Activated T-helper 17 cell treated with anti-CD3 and anti-CD28 coated beads, Interleukin-2, amount 50 U/mL, for 72 hours (primary cell): ENCODE data around the gene PSTK. TPM values are rescaled to one million over a fixed set of nuclear protein-coding genes. Genes with fewer than 3 reads are reported as not detected.

ENCODE experiments used
- ATAC-seq: fragments of 150-1000 bp; cut with Tn5 transposase; replicated peaks from 2 replicates; pipeline ENCODE4 v1.10.0; 2021; ENCODE audit warnings: mild to moderate bottlenecking, moderate library complexity
- H3K27ac Mint-ChIP-seq: one replicate; pipeline ENCODE4 v1.8.0; 2022; ENCODE audit warnings: mixed read lengths
- H3K27me3 Mint-ChIP-seq: one replicate; pipeline ENCODE4 v1.8.0; 2022; ENCODE audit warnings: mixed read lengths
- H3K36me3 Mint-ChIP-seq: one replicate; pipeline ENCODE4 v1.8.0; 2022; ENCODE audit warnings: low read depth, mild to moderate bottlenecking, mixed read lengths
- H3K4me1 Mint-ChIP-seq: one replicate; pipeline ENCODE4 v1.8.0; 2022; ENCODE audit warnings: mixed read lengths
- H3K4me3 Mint-ChIP-seq: one replicate; pipeline ENCODE4 v1.8.0; 2022; ENCODE audit warnings: mild to moderate bottlenecking, mixed read lengths
- H3K9me3 Mint-ChIP-seq: one replicate; pipeline ENCODE4 v1.8.0; 2022; ENCODE audit warnings: mixed read lengths
- total RNA-seq, 2 donors: library from RNA; stranded (reverse); gene quantifications; one replicate each; pipeline ENCODE4 v1.2.3, GENCODE V29; 2022

PSTK gene
- total RNA-seq, 2 donors from 2014 or later: 2.8 to 5.0 TPM

DNA sequence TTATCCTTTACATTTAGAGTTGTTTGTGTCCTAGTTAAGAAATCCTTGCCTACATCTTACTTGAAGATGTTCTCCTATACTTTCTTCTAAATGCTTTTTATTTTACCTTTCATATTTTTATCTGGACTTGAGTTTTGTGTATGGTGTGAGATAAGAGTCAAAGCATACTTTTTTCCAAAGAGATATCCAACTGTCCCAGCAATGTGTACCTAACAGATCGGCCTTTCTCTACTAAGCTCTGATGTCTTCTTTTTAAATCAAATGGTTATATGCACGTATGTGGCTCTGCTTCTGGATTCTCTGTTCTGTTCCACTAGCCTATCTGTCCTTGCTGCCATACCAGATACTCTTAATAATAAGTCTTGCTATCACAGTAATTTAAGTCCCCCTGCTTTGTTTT lies 21.2 kb downstream of the PSTK start:
- peaks cover 26% of the 10 kb centered on the region for H3K4me1 Mint-ChIP-seq
- peak overlapping the region; percentile 56 for H3K27ac Mint-ChIP-seq
- peak overlapping the region; percentile 1 for H3K4me3 Mint-ChIP-seq
- ATAC-seq: no peak
- H3K27me3 Mint-ChIP-seq: no peaks in the 10 kb centered on the region
- no peaks in the 10 kb centered on the region for H3K9me3 Mint-ChIP-seq
- peaks cover 54% of the 10 kb centered on the region for H3K36me3 Mint-ChIP-seq

DNA sequence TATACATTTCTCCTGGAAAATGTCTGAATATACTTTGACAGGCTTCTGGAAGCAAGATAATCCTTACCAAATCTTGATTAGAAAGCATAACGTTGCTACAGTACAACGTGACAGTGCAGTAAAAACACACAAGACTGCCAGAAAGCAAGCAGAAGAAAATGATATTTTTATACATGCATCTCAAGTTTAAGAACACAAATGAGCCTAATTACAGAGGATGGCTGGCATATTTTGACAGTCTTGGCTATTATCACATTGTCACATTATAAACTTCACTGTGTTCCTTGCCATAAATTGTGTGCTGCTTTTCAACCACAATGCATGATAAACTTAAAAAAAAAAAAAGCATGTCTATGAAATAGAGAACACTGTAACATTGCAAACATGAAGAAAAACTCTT lies 24.1 kb downstream of the PSTK start:
- no peak overlapping the region for H3K27ac Mint-ChIP-seq
- no peak for ATAC-seq
- H3K4me3 Mint-ChIP-seq: no peak overlapping the region
- peaks cover 34% of the 10 kb centered on the region for H3K4me1 Mint-ChIP-seq
- H3K27me3 Mint-ChIP-seq: no peaks in the 10 kb centered on the region
- no peaks in the 10 kb centered on the region for H3K9me3 Mint-ChIP-seq
- peaks cover 44% of the 10 kb centered on the region for H3K36me3 Mint-ChIP-seq

DNA sequence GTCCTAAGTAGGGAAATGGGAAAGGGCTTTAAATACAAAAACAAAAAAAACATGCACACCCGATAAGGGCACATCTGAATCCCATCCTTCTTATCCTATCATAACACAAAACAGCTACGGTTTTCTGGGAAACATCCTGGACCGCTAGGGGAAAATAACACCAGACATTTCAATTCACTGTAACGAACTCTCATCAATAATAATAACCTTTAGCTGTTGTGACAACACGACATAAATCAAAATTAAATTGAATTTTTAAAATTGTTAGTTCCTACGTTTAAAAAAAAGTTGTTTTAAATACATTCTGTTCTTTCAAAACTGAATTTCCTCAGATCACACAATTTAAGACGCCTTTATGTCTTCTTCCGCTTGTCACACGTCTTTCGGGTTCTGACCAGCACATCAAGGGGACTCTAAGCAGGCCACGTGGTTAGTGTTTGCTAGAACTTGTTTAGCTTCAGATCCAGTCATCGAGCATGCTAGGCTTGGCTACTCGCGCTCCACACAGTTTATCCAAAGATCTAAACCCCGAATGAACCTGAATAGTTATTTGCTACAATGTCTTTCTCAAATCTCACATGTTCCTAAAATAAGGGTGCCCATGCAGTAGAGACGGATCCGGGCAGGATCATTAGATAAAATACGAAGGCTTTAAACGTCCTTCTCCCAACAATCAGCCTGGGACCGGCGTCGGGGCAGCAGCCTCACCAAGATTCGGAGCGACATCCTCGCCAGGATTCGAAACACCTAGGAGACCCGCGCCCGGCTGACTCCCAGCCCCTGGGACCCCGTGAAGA lies 27.6 kb downstream of the PSTK start:
- Mint-ChIP-seq H3K9me3 (no peaks in the 10 kb centered on the region), H3K4me1 (peaks cover 22% of the 10 kb centered on the region), H3K36me3 (peaks cover 32% of the 10 kb centered on the region), H3K4me3 (peak overlapping the region; percentile 90), H3K27me3 (no peaks in the 10 kb centered on the region), H3K27ac (peak overlapping the region; percentile 95)
- ATAC-seq: peak; percentile 57

DNA sequence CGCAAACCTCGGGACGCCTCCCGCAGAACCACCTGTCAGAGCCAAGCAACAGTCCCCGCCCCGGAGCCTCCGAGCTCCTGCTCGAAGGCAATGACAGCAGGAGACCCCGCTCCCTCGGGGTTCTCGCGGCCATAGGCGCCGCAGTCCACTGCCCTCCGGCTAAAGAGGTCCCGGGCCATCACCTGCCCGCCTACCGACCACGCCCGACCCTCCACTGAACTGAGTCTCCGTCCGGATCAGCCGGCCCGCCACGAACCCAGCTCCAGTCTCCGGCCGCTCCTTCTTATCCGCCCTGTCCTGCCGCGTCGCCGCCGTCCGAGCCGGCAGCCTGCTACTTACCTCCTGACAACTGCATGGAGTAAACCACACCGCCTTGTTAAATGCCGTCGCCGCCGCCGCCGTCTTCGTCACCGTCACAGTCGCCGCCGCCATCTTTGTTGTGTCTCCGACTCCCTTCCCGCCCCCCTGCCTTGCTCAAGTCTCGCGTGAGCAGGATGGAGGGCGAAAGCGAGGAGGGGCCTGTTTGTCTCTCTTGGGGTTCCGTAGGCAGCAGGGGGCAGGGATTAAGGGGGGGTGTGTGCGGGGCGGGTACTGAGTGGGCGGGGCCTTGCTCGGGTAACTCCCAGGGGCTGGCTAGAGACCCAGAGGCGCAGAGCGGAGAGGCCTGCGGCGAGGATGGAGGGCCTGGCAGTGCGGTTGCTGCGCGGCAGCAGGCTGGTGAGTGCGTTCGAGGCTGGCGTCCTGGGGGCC lies 28.3 kb downstream of the PSTK start, which contains the start of the genes ACADSB and IKZF5:
Gene ACADSB, plus strand, starts transcription at position 652 of the 750 bp plus-strand sequence. Its CDS starts 24 bp downstream, at position 676.
Gene IKZF5, minus strand, starts transcription at position 441 of the 750 bp plus-strand sequence. CDS start 10,170 bp downstream, outside the sequence.
- H3K4me1 Mint-ChIP-seq: peaks cover 22% of the 10 kb centered on the region
- peak within 1 kb of the TSS; percentile 95 for H3K27ac Mint-ChIP-seq
- H3K27me3 Mint-ChIP-seq: no peaks in the 10 kb centered on the region
- peak within 1 kb of the TSS; percentile 90 for H3K4me3 Mint-ChIP-seq
- ATAC-seq: peak; percentile 92
- no peaks in the 10 kb centered on the region for H3K9me3 Mint-ChIP-seq
- peaks cover 32% of the 10 kb centered on the region for H3K36me3 Mint-ChIP-seq

DNA sequence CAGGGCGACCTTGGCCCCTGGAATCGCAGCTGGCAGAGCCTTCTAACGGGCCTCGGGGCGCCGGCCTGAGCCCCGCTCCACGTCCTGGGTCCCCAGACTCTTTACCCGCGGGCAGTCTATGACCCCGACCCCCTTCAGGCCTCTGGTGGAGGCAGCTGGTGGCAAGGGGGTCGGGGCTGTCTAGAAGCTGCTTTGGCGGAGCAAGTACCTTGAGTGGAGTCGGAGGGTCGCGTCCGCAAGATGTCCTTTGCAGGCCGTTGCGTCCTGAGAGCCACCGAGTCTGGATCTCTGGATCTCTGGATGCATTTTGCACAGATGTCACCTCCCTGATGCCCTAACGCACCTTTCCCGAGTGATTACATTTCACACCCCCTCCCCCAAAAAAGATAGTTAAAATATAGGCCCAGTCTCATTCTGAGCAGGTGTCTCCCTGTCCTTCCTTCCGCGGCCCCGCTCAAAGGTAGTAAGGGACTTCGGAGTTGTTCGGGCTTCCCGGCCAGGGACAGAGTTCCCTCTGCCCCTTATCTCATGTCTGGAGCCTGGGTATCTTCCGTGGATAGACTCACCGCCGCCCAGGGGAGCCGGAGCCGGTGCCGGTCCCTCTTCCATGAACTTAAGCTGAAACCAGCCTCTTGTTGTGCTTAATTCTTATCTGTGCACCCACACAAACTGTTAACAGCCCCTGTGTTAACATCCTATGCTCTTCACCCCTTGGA lies 29.1 kb downstream of the PSTK start:
- H3K4me3 Mint-ChIP-seq: peak overlapping the region; percentile 90
- H3K27me3 Mint-ChIP-seq: no peaks in the 10 kb centered on the region
- peaks cover 22% of the 10 kb centered on the region for H3K4me1 Mint-ChIP-seq
- no peaks in the 10 kb centered on the region for H3K9me3 Mint-ChIP-seq
- peak overlapping the region; percentile 95 for H3K27ac Mint-ChIP-seq
- peak; percentile 4 for ATAC-seq
- H3K36me3 Mint-ChIP-seq: peaks cover 32% of the 10 kb centered on the region

DNA sequence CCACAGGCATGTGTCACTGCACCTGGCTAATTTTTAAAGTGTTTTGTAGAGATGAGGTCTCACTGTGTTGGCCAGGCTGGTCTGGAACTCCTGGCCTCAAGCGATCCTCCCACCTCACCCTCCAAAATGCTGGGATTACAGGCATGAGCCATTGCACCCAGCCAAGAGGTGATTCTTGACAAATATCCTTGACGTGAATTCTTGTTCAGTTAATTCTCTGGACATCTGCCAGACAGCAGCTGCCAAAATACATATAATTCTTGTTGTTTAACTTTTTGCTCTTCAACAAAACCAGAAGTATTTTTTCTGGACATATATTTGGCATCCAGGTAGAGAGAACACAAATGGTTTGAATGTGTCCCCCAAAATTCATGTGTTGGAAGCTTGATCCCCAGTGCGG lies 31.8 kb downstream of the PSTK start:
- Mint-ChIP-seq H3K4me1 (peaks cover 19% of the 10 kb centered on the region), H3K36me3 (peaks cover 17% of the 10 kb centered on the region), H3K27me3 (no peaks in the 10 kb centered on the region), H3K4me3 (no peak overlapping the region), H3K27ac (no peak overlapping the region), H3K9me3 (no peaks in the 10 kb centered on the region)
- no peak for ATAC-seq

DNA sequence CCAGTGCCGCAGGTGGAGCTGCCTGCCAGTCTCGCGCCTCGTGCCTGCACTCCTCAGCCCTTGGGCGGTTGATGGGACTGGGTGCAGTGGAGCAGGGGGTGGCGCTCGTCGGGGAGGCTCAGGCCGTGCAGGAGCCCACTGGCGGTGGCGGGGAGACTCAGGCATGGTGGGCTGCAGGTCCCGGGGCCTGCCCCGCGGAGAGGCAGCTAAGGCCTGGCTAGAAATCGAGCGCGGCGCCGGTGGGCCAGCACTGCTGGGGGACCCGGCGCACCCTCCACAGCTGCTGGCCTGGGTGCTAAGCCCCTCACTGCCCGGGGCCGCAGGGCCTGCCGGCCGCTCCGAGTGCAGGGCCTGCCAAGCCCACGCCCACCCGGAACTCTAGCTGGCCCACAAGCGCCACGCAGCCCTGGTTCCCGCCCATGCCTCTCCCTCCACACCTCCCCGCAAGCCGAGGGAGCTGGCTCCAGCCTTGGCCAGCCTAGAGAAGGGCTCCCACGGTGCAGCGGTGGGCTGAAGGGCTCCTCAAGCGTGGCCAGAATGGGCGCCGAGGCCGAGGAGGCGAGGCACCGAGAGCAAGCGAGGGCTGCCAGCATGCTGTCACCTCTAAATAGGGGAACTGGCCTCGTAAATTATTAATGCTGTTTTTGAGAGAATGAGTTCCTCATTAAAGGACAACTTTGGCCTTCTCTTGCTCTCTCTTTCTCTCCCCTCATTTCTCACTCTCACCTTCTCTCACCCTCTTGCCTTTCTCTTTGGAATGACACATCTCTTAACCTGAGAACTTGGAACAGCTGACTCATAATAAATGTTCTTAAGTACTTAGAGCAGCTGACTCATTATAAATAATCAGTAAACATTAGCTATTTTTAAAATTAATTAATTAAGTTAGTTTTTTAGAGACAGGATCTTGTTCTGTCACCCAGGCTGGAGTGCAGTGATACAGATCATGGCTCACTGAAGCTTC lies 33.5 kb downstream of the PSTK start:
- Mint-ChIP-seq H3K27me3 (no peaks in the 10 kb centered on the region), H3K27ac (no peak overlapping the region), H3K4me1 (peaks cover 16% of the 10 kb centered on the region), H3K4me3 (no peak overlapping the region), H3K36me3 (peaks cover 7% of the 10 kb centered on the region), H3K9me3 (no peaks in the 10 kb centered on the region)
- no peak for ATAC-seq

DNA sequence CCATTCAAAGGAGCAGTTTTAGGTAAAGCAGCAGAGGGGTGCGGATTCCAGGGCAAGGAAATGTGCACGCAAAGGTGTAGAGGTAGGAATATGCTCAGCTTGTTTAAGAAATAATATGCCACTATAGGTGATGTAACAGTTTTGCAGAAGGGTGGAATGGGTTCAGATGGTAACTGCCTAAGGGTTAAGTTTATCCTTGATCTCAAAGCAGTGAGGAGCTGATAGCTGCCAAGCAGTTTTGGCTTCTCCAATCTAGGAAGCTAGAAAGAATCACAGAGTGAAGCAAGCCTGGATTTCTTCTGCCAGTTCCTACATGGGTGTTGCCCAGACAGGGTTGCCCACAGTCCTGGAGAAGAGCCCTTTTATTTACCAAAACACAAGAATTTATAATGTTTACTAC lies 34.6 kb downstream of the PSTK start:
- Mint-ChIP-seq H3K27me3 (no peaks in the 10 kb centered on the region), H3K4me3 (no peak overlapping the region), H3K4me1 (peaks cover 16% of the 10 kb centered on the region), H3K27ac (no peak overlapping the region), H3K36me3 (peaks cover 5% of the 10 kb centered on the region), H3K9me3 (no peaks in the 10 kb centered on the region)
- ATAC-seq: no peak

DNA sequence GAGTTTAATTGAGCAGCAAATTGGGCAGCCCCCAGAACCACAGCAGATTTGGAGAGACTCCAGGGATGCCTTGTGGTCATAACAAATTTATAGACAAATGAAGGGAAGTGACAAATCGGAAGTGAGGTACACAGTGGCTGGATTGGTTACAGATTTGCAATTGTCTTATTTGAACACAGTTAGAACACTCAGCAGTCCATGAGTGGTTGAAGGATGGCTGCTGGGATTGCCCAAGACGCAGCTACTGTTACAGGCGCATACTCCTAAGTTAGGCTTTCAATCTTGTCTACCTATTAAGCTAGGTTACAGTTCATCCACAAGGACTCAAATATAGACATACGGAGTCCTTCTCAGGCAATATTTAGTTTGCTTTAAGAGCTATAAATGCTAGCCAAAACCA lies 36.0 kb downstream of the PSTK start:
- no peak for ATAC-seq
- peaks cover 5% of the 10 kb centered on the region for H3K36me3 Mint-ChIP-seq
- H3K27ac Mint-ChIP-seq: no peak overlapping the region
- no peaks in the 10 kb centered on the region for H3K9me3 Mint-ChIP-seq
- H3K4me1 Mint-ChIP-seq: peaks cover 8% of the 10 kb centered on the region
- no peak overlapping the region for H3K4me3 Mint-ChIP-seq
- H3K27me3 Mint-ChIP-seq: no peaks in the 10 kb centered on the region

DNA sequence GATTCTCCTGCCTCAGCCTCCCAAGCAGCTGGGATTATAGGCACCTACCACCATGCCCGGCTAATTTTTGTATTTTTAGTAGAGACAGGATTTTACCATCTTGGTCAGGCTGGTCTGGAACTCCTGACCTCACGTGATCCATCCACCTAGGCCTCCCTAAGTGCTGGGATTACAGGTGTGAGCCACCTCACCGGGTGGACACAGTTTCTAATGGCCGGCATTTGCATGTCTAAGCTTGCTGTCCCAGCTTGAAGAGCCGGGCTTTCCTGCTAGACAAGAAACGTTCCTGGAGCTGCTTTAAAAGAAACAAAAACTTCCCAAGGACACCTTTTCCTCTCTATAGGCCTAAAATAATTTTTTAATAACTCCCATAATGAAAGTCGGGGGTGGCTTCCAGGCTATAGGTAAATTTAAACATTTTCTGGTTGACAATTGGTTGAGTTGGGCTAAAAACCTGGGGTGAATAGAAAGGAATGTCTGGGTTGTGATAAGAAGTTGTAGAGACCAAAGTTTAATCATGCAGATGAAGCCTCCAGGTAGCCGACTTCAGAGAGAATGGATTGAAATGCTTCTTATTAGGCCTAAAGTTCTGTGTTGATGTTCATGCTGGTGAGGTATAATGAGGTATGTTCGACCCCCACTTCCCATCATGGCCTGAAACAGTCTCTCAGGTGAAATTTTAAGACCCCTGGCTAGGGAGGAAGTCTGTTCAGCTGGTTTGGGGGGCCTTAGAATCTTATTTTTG lies 37.4 kb downstream of the PSTK start:
- Mint-ChIP-seq H3K4me1 (peaks cover 8% of the 10 kb centered on the region), H3K36me3 (peaks cover 1% of the 10 kb centered on the region), H3K9me3 (no peaks in the 10 kb centered on the region), H3K4me3 (no peak overlapping the region), H3K27ac (no peak overlapping the region), H3K27me3 (no peaks in the 10 kb centered on the region)
- no peak for ATAC-seq

DNA sequence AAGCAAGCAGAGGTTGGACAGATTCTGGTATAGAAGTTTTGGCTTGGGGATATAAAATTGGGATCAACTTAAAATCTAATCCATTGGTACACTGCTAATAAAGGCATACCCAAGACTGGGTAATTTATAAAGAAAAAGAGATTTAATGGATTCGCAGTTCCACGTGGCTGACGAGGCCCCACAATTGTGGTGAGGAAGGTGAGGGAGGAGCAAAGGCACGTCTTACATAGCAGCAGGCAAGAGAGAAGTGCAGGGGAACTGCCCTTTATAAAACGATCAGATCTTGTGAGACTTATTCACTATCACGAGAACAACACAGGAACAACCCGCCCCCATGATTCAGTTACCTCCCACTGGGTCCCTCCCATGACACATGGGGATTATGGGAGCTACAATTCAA lies 38.3 kb downstream of the PSTK start:
- Mint-ChIP-seq H3K4me3 (no peak overlapping the region), H3K27ac (no peak overlapping the region), H3K27me3 (no peaks in the 10 kb centered on the region), H3K36me3 (no peaks in the 10 kb centered on the region), H3K4me1 (peaks cover 8% of the 10 kb centered on the region), H3K9me3 (no peaks in the 10 kb centered on the region)
- ATAC-seq: no peak

DNA sequence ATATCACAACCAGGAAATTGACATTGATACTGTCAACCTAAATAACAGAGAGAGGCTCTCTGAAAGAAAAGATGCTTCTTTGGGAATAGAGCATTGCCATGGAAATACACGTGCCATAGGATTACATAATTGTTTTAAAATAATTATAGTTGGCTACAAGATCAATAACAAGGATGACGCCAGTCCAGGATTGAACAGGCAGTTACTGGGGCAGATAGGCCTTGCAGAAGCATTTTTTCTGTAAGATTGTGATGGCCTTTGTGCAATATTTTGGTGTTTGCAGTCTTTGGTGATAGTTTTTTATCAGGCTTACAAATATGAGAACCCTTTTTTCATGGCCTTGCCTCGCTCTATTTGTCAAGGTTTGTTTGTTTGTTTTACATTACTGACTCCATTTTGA lies 39.1 kb downstream of the PSTK start:
- Mint-ChIP-seq H3K27me3 (no peaks in the 10 kb centered on the region), H3K4me1 (peaks cover 11% of the 10 kb centered on the region), H3K27ac (no peak overlapping the region), H3K9me3 (no peaks in the 10 kb centered on the region), H3K4me3 (no peak overlapping the region), H3K36me3 (no peaks in the 10 kb centered on the region)
- ATAC-seq: no peak
